Activated CD8-positive, alpha-beta memory T cell treated with anti-CD3 and anti-CD28 coated beads for 36 hours (primary cell): ENCODE results near the gene BRIP1. TPM values are rescaled to one million over a fixed set of nuclear protein-coding genes. Genes with fewer than 3 reads are reported as not detected.
"Not testable (repeated sequence)": the region's sequence is repeated elsewhere in the genome, so short reads cannot be mapped to it uniquely, and the experiment has no call there.

Experiments used
- CTCF ChIA-PET: fragments of 350-600 bp; sonication (Branson Sonifier 250); formaldehyde crosslinking; loops from one replicate; lab custom pipeline; 2021; ENCODE audit warnings: antibody characterized with exemption; lab: Charles Lee
- POLR2A ChIA-PET: fragments of 350-600 bp; sonication (Branson Sonifier 250); formaldehyde crosslinking; loops from one replicate; lab custom pipeline; 2021; ENCODE audit warnings: antibody characterized with exemption; lab: Charles Lee
- total RNA-seq, 2 experiments: library from RNA; stranded (reverse); gene quantifications; one replicate each; pipeline ENCODE4 v1.2.3, GENCODE V29; 2021

BRIP1 gene
- total RNA-seq, 2 experiments from 2014 or later = 15.5 to 16.2 TPM

GRCh38 chr17:61694095-61694494 lies 169.2 kb downstream of the BRIP1 start:
- ChIA-PET POLR2A (no interaction called here), CTCF (no interaction called here)

DNA sequence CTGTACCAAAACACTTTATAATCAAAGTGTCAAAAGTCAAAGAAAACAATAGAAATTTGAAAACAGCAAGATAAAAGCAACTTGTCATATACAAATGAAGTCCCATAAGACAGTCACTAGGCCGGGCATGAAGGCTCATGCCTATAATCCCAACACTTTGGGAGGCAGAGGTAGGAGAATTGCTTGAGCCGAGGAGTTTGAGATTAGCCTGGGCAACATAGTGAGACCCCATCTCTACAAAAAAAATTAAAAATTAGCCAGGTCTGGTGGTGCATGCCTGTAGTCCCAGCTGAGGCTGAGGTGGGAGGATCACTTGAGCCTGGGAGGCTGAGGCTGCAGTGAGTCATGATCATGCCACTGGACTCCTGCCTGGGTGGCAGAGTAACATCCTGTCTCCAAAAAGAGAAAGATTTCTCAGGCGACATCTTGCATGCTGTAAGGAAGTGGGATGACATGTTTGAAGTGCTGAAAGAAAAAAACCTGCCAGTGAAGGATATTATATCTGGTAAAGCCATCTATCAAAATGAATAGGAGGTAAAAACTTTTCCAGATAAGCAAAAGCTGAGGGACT lies 173.6 kb downstream of the BRIP1 start:
- ChIA-PET POLR2A (no interaction called here), CTCF (no interaction called here)

- CTCF ChIA-PET = no interaction called here
- POLR2A ChIA-PET = no interaction called here
Measured at GRCh38 chr17:61687769-61688168, 175.6 kb downstream of the BRIP1 start.

DNA sequence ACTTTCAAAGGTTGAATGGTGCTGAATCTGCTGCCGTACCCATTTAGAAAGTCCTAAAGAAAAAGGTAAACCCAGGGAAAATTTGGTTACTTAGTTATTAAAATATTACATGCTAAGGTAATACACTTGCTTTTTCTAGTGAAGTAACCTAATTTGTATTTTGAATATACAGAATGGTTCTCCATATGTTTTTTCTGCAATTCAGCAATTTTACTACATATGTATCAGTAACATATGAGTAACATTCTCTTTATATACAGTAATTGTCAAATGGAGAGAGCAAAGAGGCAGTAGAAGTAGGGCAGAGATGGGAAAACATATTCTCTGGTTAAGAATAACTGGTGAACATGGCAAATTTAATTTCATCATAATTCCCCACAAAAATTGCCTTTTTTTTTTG lies 177.2 kb downstream of the BRIP1 start:
- ChIA-PET CTCF (no interaction called here), POLR2A (no interaction called here)

GRCh38 chr17:61684818-61685217 lies 178.5 kb downstream of the BRIP1 start:
- CTCF ChIA-PET = no interaction called here

DNA sequence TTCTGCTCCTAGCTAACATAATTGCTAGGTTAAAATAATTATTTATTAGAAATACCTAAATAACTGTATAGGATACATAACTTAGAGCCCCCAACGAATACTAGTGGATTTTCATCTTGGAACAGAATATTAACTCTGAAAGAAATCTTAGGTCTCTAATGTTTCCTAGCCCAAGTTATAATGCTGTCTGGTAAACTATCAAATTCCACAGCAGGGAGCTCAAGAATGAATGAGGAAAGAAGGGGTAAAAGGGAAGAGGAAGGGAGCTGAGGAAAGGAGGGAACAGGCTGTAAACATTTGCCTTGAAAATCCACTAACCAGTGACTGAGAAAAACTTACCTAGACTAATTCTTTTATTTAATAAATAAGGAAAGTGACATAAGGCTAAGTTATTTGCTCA lies 179.2 kb downstream of the BRIP1 start:
- ChIA-PET CTCF (no interaction called here), POLR2A (no interaction called here)

More at GRCh38 chr17:61684818-61685217, 178.5 kb downstream of the BRIP1 start:
- POLR2A ChIA-PET = no interaction called here

- ChIA-PET CTCF (no interaction called here), POLR2A (no interaction called here)
Measured at GRCh38 chr17:61683466-61683865, 179.9 kb downstream of the BRIP1 start.

GRCh38 chr17:61680921-61681320 lies 182.4 kb downstream of the BRIP1 start:
- CTCF ChIA-PET = no interaction called here
- POLR2A ChIA-PET = no interaction called here

- POLR2A ChIA-PET = no interaction called here
Measured at GRCh38 chr17:61678339-61678738, 185.0 kb downstream of the BRIP1 start.

DNA sequence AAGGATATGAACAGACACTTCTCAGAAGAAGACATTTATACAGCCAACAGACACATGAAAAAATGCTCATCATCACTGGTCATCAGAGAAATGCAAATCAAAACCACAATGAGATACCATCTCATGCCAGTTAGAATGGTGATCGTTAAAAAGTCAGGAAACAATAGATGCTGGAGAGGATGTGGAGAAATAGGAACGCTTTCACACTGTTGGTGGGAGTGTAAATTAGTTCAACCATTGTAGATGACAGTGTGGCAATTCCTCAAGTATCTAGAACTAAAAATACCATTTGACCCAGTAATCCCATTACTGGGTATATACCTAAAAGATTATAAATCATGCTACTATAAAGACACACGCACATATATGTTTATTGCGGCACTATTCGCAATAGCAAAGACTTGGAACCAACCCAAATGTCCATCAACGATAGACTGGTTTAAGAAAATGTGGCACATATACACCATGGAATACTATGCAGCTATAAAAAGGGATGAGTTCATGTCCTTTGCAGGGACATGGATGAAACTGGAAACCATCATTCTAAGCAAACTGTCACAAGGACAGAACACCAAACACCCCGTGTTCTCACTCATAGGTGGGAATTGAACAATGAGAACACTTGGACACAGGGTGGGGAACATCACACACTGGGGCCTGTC lies 186.0 kb downstream of the BRIP1 start:
- POLR2A ChIA-PET = not testable (repeated sequence)
- CTCF ChIA-PET = interaction anchor here (0.6 kb wide), 1 partner anchor 1351 kb away, joined by 3 read pairs; no protein-coding TSS in a partner anchor

More at GRCh38 chr17:61678339-61678738, 185.0 kb downstream of the BRIP1 start:
- CTCF ChIA-PET = no interaction called here

GRCh38 chr17:61676522-61676921 lies 186.8 kb downstream of the BRIP1 start:
- POLR2A ChIA-PET = not testable (repeated sequence)
- CTCF ChIA-PET = interaction anchor here (0.6 kb wide), 1 partner anchor 1350 kb away, joined by 3 read pairs; no protein-coding TSS in a partner anchor

GRCh38 chr17:61674609-61675008 lies 188.7 kb downstream of the BRIP1 start:
- POLR2A ChIA-PET, CTCF ChIA-PET: not testable (repeated sequence)

DNA sequence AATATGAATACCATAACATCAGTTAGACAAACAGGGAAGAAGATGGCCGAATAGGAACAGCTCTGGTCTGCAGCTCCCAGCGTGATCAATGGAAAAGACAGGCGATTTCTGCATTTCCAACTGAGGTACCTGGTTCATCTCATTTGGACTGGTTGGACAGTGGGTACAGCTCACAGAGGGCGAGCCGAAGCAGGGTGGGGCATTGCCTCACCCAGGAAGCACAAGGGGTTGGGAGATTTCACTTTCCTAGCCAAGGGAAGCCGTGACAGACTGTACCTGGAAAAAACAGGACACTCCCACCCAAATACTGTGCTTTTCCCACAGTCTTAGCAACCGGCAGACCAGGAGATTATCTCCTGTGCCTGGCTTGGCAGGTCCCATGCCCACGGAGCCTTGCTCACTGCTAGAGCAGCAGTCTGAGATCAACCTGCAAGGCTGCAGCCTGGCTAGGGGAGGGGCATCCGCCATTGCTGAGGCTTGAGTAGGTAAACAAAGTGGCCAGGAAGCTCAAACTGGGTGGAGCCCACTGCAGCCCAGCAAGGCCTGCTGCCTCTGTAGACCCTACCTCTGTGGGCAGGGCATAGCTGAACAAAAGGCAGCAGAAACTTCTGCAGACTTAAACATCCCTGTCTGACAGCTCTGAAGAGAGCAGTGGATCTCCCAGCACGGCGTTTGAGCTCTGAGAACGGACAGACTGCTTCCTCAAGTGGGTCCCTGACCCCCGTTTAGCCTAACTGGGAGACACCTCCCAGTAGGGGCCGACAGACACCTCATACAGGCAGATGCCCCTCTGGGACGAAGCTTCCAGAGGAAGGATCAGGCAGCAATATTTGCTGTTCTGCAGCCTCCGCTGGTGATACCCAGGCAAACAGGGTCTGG lies 190.1 kb downstream of the BRIP1 start:
- CTCF ChIA-PET, POLR2A ChIA-PET: not testable (repeated sequence)

GRCh38 chr17:61672140-61672539 lies 191.2 kb downstream of the BRIP1 start:
- CTCF ChIA-PET = interaction anchor here (0.7 kb wide), 1 partner anchor 464 kb away, joined by 3 read pairs; no protein-coding TSS in a partner anchor
- POLR2A ChIA-PET = no interaction called here

GRCh38 chr17:61670691-61671090 lies 192.6 kb downstream of the BRIP1 start:
- ChIA-PET CTCF (no interaction called here), POLR2A (no interaction called here)

DNA sequence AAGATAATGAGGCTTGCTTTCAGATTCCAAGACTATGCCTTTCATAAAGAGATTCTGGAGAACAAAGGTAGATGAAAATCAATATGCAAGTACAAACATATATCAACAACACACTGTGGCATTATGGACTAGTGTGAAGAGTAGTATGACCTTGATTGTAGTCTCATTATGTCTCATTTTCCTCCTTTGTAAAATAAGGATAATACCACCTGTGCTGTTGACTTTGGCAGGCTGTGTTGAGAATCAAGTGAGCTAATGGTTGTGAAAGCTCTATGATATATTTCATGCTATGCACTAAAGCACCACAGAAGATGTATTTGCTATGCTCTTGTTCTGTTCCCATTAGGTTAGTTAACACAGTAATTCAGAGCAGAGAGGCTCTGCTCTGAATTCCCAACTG lies 193.8 kb downstream of the BRIP1 start:
- ChIA-PET POLR2A (no interaction called here), CTCF (no interaction called here)

- ChIA-PET CTCF (no interaction called here), POLR2A (no interaction called here)
Measured at GRCh38 chr17:61668486-61668885, 194.8 kb downstream of the BRIP1 start.

DNA sequence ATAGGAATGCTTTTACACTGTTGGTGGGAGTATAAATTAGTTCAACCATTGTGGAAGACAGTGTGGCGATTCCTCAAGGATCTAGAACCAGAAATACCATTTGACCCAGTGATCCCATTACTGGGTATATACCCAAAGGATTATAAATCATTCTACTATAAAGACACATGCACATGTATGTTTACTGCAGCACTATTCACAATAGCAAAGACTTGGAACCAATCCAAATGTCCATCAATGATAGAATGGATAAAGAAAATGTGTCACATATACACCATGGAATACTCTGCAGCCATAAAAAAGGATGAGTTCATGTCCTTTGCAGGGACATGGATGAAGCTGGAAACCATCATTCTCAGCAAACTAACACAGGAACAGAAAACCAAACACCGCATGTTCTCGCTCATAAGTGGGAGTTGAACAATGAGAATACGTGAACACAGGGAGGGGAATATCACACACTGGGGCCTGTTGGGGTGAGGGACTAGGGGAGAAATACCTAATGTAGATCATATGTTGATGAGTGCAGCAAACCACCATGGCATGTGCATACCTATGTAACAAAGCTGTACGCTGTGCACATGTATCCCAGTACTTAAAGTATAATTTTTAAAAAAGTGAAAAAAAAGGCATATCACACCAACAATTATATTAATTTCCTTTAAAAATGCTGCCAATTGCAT lies 196.8 kb downstream of the BRIP1 start:
- POLR2A ChIA-PET, CTCF ChIA-PET: not testable (repeated sequence)

- ChIA-PET CTCF (no interaction called here), POLR2A (no interaction called here)
Measured at GRCh38 chr17:61663310-61663709, 200.0 kb downstream of the BRIP1 start.

GRCh38 chr17:61662741-61663140 lies 200.6 kb downstream of the BRIP1 start:
- ChIA-PET CTCF (no interaction called here), POLR2A (no interaction called here)
